HG03378 (cell line): ENCODE results near the gene IL1RN.

Experiments
- ATAC-seq: cut with Tn5 transposase; IDR thresholded peaks from one replicate; pipeline ENCODE4 v1.9.1; 2021; ENCODE audit warnings: mild to moderate bottlenecking, moderate library complexity; ENCODE audit not compliant: unreplicated experiment

The IL1RN gene

GRCh38 chr2:113172721-113173541 lies 45.5 kb downstream of the IL1RN start:
- ATAC-seq: no peak

- peak; percentile 83 for ATAC-seq
Measured at GRCh38 chr2:113173542-113174375, 46.4 kb downstream of the IL1RN start, which contains the start of gene PSD4. Gene PSD4 (plus strand): TSS chr2:113173971. CDS start chr2:113182457, 8,486 bp downstream.

- ATAC-seq: no peak
Measured at GRCh38 chr2:113174376-113174750, 47.0 kb downstream of the IL1RN start.

- ATAC-seq: peak; percentile 69
Measured at GRCh38 chr2:113175042-113175628, 47.7 kb downstream of the IL1RN start.

GRCh38 chr2:113175736-113176695 lies 48.6 kb downstream of the IL1RN start:
- ATAC-seq: no peak

DNA sequence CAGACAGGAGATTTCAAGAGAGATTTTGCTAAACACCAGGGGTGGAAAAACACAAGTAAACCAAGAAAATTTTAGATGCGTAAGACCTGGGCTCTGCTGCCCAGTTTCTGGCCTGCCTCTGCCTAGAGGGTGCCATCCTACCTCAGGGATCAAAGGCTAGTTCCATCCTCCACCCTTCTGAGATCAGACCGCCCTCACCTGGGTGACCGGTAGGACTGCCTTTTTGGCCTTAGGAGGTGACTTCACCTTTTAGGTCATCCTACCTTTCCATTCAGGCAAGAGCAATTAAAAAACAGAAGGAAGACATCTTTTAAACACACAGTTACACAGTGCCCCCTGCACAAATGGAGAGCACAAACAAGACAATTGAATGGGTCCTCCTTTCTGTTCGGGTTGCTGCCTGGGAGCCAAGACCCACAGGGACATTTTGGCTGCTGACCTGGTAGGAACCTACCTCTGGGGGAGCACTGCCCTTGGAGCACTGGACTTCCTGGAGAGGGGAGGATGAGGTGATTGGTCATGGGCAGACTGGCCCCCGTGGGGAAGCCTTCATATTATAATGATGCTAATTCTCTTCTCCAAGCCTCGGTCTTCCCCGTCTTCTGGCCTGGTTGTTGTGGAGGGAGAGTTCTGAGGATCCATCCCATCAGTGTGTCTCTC lies 49.4 kb downstream of the IL1RN start:
- no peak for ATAC-seq

DNA sequence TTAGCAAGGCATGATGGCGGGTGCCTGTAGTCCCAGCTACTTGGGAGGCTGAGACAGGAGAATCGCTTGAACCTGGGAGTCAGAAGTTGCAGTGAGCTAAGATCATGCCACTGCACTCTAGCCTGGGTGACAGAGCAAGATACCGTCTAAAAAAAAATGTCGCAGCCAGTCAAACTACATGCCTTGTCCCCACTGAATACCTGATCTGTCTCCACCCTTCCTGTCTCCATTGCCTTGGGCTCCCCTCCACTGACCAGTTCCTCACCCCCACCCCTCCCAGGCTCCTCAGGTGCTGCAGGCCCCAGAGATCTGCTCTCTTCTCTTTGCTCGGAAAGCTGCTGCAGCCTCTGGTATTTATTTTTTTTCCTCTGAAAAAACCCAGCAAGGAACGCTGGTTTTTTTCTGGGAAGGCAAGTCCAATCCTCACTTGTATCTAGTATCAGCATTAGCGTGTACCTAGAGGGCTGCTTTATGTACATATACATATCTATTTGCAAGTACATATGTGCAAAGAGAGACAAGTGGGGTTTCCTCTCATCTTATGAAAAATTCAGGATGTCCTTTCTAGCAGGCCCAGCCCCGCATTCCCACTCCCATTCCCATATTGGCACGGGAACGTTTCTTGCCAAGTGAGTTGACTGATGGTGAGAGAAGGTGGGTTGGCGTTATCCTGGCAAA lies 50.8 kb downstream of the IL1RN start:
- no peak for ATAC-seq

GRCh38 chr2:113178891-113179290 lies 51.5 kb downstream of the IL1RN start:
- ATAC-seq: no peak

DNA sequence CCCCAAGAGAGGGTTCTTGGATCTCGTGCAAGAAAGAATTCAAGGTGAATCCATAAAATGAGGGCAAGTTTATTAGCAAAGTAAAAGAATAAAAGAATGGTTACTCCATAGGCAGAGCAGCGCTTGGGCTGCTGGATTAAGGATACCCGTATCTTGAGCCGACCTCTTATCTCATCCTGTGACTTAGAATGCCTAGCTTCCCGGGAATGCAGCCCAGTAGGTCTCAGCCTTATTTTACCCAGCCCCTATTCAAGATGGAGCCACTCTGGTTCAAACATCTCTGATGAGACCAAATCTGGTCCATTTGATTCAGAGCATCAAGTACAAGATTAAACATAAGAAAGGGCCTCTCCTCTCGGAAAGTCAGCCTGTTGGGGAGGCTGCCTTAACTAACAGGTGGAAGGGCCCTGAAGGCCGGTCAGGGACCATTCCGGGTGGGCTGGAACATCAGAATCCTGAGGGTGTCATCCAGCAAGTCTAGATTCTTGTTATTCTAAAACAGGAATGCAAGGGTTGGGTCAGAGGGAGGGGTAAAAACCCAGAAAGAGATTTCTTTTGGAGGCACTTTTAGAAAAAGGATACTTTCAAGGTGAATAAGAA lies 52.1 kb downstream of the IL1RN start:
- ATAC-seq: no peak

DNA sequence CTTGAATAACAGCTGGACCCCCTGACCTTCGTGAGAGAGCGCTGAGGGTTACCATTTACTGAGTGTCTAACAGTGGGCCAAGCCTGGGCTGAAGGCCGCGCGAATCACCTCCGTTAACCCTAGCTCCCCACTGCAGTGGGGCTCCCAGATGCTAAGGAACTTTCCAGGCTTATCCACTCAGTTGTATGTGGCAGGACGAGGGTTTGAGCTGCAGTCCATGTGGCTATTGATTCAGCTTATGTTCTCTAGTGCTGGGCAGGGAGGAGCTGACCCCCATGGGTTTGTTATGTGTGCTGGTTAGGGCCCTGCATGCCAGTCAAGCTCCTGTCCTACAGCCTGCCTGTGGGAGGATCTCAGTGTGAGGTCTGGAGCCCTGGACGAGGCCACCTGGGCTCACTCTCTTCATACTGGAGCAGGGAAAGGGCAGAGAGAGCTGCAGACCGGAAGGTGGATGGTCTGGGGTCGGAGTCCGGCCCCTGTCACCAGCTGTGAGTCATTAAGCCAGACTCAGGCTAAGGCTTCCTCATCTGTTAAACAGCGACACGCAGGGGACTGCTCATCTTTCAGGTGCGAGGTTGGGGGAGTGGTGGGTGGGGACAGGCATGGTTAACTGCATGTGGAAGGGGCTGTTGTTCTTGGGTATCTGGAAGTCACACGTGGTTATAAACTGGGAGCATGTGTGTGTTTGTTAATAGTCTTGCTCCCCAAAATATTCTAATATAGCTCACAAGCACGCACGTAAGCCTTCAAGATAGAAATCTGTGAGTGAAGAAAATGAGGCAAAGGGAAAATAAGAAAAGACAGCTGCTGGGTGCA lies 52.9 kb downstream of the IL1RN start:
- ATAC-seq: no peak

GRCh38 chr2:113181258-113182051 lies 54.1 kb downstream of the IL1RN start:
- no peak for ATAC-seq

GRCh38 chr2:113182471-113183260 lies 55.3 kb downstream of the IL1RN start:
- no peak for ATAC-seq

DNA sequence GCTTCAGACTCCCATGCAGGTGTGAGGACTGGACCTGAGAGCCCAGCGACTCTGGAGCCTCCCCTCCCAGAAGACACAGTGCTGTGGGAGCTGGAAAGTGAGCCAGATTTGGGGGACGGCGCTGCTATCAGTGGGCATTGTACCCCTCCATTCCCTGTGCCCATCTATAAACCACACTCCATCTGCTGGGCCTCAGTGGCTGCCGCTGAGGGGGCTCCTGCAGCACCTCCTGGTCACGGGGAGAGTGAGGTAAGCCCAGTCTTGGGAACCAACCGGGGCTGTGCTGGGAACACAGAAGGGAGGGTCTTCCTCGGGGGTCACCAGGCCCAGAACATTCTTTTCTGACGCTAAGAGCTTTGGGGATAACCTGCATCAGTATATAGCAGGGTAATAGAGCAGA lies 55.9 kb downstream of the IL1RN start:
- no peak for ATAC-seq
